Epithelial cell of proximal tubule (primary cell): Measurements from ENCODE around the gene SF1. TPM values are rescaled to one million over a fixed set of nuclear protein-coding genes. Genes with fewer than 3 reads are reported as not detected.

Experiments used
- DNase-seq: peaks from one replicate; pipeline ENCODE4 v3.0.0-alpha.2; 2011; ENCODE audit warnings: low read depth
- H3K4me3 ChIP-seq: 2 replicates; pipeline ENCODE4 v1.5.1; 2011; ENCODE audit warnings: low read depth, mild to moderate bottlenecking, low read length
- CTCF ChIP-seq: conservative IDR thresholded peaks from 2 replicates; pipeline ENCODE4 v1.5.1; 2012; ENCODE audit warnings: low read depth, mild to moderate bottlenecking, low read length
- total RNA-seq: library from RNA; depleted of rRNA; stranded (reverse); fragments of >200 nt; gene quantifications from 2 replicates; pipeline ENCODE4 v1.2.3, GENCODE V29; 2015

SF1 gene
- total RNA-seq, 1 donor from 2014 or later, result 111 TPM

- no peak overlapping the region for H3K4me3 ChIP-seq
- DNase-seq, result no peak
- TF ChIP-seq CTCF, result no peak
Measured at GRCh38 chr11:64788321-64789215, 10.2 kb upstream of the SF1 start.

GRCh38 chr11:64787526-64788320 lies 9.4 kb upstream of the SF1 start:
- H3K4me3 ChIP-seq, result no peak overlapping the region
- DNase-seq, result no peak
- TF ChIP-seq CTCF, result peak; percentile 95

GRCh38 chr11:64786308-64786707 lies 8.0 kb upstream of the SF1 start:
- no peak for TF ChIP-seq CTCF
- no peak for DNase-seq
- H3K4me3 ChIP-seq, result no peak overlapping the region

- TF ChIP-seq CTCF, result no peak
- no peak for DNase-seq
Measured at GRCh38 chr11:64784813-64785581, 6.7 kb upstream of the SF1 start.

GRCh38 chr11:64778223-64778472 lies 194 bp downstream of the SF1 start:
- H3K4me3 ChIP-seq, result peak overlapping the region; percentile 80
- DNase-seq, result no peak
- TF ChIP-seq CTCF, result no peak

More at GRCh38 chr11:64784813-64785581, 6.7 kb upstream of the SF1 start:
- H3K4me3 ChIP-seq, result no peak overlapping the region

GRCh38 chr11:64777449-64778222 lies 706 bp downstream of the SF1 start:
- peak overlapping the region; percentile 80 for H3K4me3 ChIP-seq
- no peak for TF ChIP-seq CTCF
- DNase-seq, result no peak
